SJCRH30 (cell line): Measurements from ENCODE around the gene HPCAL1. TPM values are rescaled to one million over a fixed set of nuclear protein-coding genes. Genes with fewer than 3 reads are reported as not detected.

Experiments used
- DNase-seq, 2 experiments: peaks; one replicate each; pipeline ENCODE4 v3.0.0-alpha.2; 2015 to 2020
- H3K27ac ChIP-seq: fragments of 250-450 bp; sonication (Bioruptor Pico); 2 replicates; pipeline ENCODE4 v1.5.1; 2020; ENCODE audit warnings: mild to moderate bottlenecking, moderate library complexity
- H3K27me3 ChIP-seq: fragments of 250-450 bp; sonication (Bioruptor Pico); 2 replicates; pipeline ENCODE4 v1.5.1; 2020; ENCODE audit warnings: mild to moderate bottlenecking, moderate library complexity
- H3K36me3 ChIP-seq: fragments of 250-450 bp; sonication (Bioruptor Pico); 2 replicates; pipeline ENCODE4 v1.5.1; 2020; ENCODE audit warnings: mild to moderate bottlenecking, moderate library complexity
- H3K4me1 ChIP-seq: fragments of 250-450 bp; sonication (Bioruptor Pico); 2 replicates; pipeline ENCODE4 v1.5.1; 2020; ENCODE audit warnings: mild to moderate bottlenecking, moderate library complexity
- H3K4me3 ChIP-seq: fragments of 250-450 bp; sonication (Bioruptor Pico); 2 replicates; pipeline ENCODE4 v1.5.1; 2020; ENCODE audit warnings: mild to moderate bottlenecking, moderate library complexity
- H3K9me3 ChIP-seq: fragments of 250-450 bp; sonication (Bioruptor Pico); replicated peaks from 2 replicates; pipeline ENCODE4 v1.5.1; 2020; ENCODE audit warnings: mild to moderate bottlenecking, moderate library complexity
- total RNA-seq: library from RNA; depleted of rRNA; stranded (reverse); fragments of >200 nt; shearing (Covaris generic); gene quantifications from 2 replicates; pipeline ENCODE4 v1.2.3, GENCODE V29; 2014

Gene HPCAL1
- total RNA-seq, 1 experiment from 2014 or later = 52.4 TPM

DNA sequence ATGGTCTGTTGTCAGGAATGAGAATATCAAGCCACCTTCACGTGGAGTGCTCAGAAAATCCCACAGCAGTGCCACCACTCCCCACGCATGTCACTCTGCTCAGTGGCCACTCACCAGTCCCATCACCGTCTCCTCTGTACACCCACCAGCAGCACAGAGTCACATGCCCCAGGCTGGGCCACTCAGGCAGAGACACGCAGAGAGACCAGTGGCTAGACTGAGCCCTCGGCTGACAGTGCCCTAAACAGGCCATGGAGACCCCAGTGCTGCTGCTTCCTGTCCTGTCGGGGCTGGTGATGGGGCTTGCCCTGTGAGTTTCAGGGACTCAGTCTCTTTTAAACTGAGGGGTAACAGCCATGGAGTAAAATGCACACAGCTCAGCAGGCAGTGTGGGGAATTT, 119.5 kb downstream of the HPCAL1 start:
- Histone ChIP-seq H3K27ac (no peak overlapping the region), H3K4me1 (no peaks in the 10 kb centered on the region)

GRCh38 chr2:10422732-10423399, 120.2 kb downstream of the HPCAL1 start:
- Histone ChIP-seq H3K36me3 (no peaks in the 10 kb centered on the region; the same call in 1 of the 2 replicates), H3K4me3 (no peak overlapping the region), H3K27ac (no peak overlapping the region), H3K9me3 (no peaks in the 10 kb centered on the region), H3K4me1 (no peaks in the 10 kb centered on the region), H3K27me3 (no peaks in the 10 kb centered on the region)
- no peak for DNase-seq

More for the DNA sequence above, 119.5 kb downstream of the HPCAL1 start:
- no peaks in the 10 kb centered on the region; the same call in 1 of the 2 replicates for H3K36me3 ChIP-seq
- no peak overlapping the region for H3K4me3 ChIP-seq
- no peaks in the 10 kb centered on the region for H3K9me3 ChIP-seq
- H3K27me3 ChIP-seq = no peaks in the 10 kb centered on the region
- no peak for DNase-seq

DNA sequence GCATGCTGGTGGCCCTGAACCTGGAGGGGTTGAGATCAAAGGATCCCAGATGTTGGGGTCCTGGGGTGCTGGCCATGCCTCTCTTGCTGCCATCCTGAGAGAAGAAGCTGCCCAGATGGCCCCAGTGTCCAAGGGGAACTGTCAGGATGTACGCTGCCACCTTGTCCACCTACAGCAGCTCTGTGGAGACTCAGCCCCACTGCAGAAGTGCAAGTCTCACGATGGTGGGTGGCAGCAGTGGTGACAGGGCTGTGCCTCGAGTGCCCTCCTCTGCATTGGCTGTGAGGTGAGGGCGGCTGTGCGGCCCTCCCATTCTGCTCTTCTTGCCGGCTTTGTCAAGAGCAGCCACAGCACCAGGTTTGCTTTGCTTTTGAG, 120.7 kb downstream of the HPCAL1 start:
- no peaks in the 10 kb centered on the region for H3K27me3 ChIP-seq
- H3K36me3 ChIP-seq = no peaks in the 10 kb centered on the region; the same call in 1 of the 2 replicates
- H3K27ac ChIP-seq = no peak overlapping the region
- DNase-seq = no peak
- H3K4me3 ChIP-seq = no peak overlapping the region
- H3K4me1 ChIP-seq = no peaks in the 10 kb centered on the region
- H3K9me3 ChIP-seq = no peaks in the 10 kb centered on the region

DNA sequence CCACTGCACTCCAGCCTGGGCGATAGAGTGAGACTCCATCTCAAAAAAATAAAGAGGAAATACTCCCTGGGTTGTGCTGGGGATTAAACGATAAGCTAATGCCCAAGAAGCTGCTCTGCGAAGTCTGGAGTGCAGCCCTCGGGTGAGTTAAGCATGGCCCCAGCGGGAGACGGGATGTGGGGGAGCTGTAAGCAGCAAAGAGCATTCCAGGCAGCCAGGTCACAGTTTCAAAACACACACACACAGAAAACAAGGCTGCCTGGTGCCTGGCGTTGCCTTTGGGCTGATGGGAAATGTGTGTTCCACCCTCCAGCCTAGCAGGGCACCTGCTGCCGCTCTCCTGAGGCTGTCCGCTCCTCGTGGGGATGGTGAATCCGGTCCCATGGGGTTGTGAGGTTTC, 121.3 kb downstream of the HPCAL1 start:
- H3K36me3 ChIP-seq = no peaks in the 10 kb centered on the region; the same call in 1 of the 2 replicates
- H3K27ac ChIP-seq = no peak overlapping the region
- H3K9me3 ChIP-seq = no peaks in the 10 kb centered on the region
- no peak for DNase-seq
- H3K4me1 ChIP-seq = no peaks in the 10 kb centered on the region
- no peaks in the 10 kb centered on the region for H3K27me3 ChIP-seq
- no peak overlapping the region for H3K4me3 ChIP-seq

GRCh38 chr2:10424916-10425505, 122.3 kb downstream of the HPCAL1 start:
- H3K27ac ChIP-seq = no peak overlapping the region
- H3K27me3 ChIP-seq = no peaks in the 10 kb centered on the region
- no peaks in the 10 kb centered on the region for H3K4me1 ChIP-seq
- H3K36me3 ChIP-seq = no peaks in the 10 kb centered on the region; the same call in 1 of the 2 replicates
- DNase-seq = no peak
- no peaks in the 10 kb centered on the region for H3K9me3 ChIP-seq
- H3K4me3 ChIP-seq = no peak overlapping the region

DNA sequence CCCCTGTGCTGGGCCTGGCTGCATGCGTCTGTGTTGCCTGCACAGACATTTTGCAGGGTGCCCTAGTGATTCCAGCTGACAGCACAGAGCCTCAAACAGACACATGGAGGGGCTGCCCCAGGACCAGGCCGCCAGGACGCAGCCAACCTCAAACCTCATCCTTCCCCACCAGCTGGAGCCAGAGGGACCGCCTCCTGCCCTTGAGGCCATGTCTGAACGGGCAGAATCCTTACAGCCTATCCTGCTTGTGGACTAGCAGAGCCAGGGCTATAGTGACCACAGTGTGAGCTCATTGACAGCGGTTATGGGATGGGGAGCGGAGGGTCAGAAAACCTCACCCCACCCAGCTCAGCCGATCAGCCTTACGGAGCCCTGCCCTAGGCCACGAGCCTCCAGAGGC, 123.0 kb downstream of the HPCAL1 start:
- DNase-seq = no peak

GRCh38 chr2:10426726-10427617, 124.3 kb downstream of the HPCAL1 start:
- Histone ChIP-seq H3K27me3 (no peaks in the 10 kb centered on the region), H3K36me3 (no peaks in the 10 kb centered on the region), H3K4me3 (no peak overlapping the region), H3K9me3 (no peaks in the 10 kb centered on the region), H3K27ac (no peak overlapping the region), H3K4me1 (peaks cover 6% of the 10 kb centered on the region; the same call in 1 of the 2 replicates)
- no peak for DNase-seq

More for the DNA sequence above, 123.0 kb downstream of the HPCAL1 start:
- no peak overlapping the region for H3K27ac ChIP-seq
- H3K4me3 ChIP-seq = no peak overlapping the region
- H3K36me3 ChIP-seq = no peaks in the 10 kb centered on the region; the same call in 1 of the 2 replicates
- H3K4me1 ChIP-seq = no peaks in the 10 kb centered on the region
- no peaks in the 10 kb centered on the region for H3K9me3 ChIP-seq
- no peaks in the 10 kb centered on the region for H3K27me3 ChIP-seq

DNA sequence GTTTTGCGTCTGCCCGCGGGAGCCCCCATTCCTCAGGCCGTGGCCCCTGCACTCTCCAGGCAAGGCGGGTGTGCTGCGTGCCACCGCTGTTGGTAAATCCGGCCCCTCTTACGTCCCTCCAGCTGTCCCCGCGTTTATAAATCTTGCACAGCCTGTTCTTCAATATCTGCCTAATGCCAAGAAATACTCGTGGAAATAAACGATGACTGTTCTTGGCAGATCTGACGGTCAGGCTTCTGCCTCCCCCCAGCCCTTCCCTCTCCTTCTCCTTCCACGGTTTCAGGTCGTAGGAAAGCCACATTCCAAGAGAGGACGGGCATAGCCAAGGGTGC, 124.9 kb downstream of the HPCAL1 start:
- Histone ChIP-seq H3K27me3 (no peaks in the 10 kb centered on the region), H3K4me1 (peaks cover 7% of the 10 kb centered on the region; the same call in 1 of the 2 replicates), H3K9me3 (no peaks in the 10 kb centered on the region), H3K4me3 (no peak overlapping the region), H3K27ac (no peak overlapping the region), H3K36me3 (no peaks in the 10 kb centered on the region)
- no peak for DNase-seq

GRCh38 chr2:10428355-10428754, 125.7 kb downstream of the HPCAL1 start:
- no peaks in the 10 kb centered on the region for H3K36me3 ChIP-seq
- H3K9me3 ChIP-seq = no peaks in the 10 kb centered on the region
- no peaks in the 10 kb centered on the region for H3K27me3 ChIP-seq
- H3K4me3 ChIP-seq = no peak overlapping the region
- H3K4me1 ChIP-seq = peaks cover 10% of the 10 kb centered on the region
- no peak for DNase-seq
- no peak overlapping the region for H3K27ac ChIP-seq

DNA sequence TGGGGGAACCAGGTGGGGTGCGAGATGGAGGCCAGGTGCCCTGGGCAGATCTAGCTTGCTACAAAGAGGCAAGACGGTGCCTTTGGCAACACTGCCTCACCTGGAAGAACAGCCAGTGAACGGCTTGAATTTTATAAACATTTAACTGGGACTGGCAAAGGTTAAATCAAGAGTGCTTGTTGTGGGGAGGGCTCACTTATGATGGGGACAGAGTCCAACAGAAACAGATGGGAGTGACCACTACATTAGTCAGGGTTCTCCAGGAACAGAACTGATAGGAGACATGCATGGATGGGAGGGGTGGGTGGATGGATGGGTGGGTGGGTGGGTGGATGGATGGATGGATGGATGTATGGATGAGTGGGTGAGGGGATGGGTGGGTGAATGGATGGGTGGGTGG, 126.2 kb downstream of the HPCAL1 start:
- H3K27ac ChIP-seq = no peak overlapping the region
- no peaks in the 10 kb centered on the region for H3K9me3 ChIP-seq
- H3K36me3 ChIP-seq = no peaks in the 10 kb centered on the region
- no peak for DNase-seq
- H3K4me1 ChIP-seq = peaks cover 11% of the 10 kb centered on the region
- H3K4me3 ChIP-seq = no peak overlapping the region
- no peaks in the 10 kb centered on the region for H3K27me3 ChIP-seq

GRCh38 chr2:10430886-10431622, 128.3 kb downstream of the HPCAL1 start:
- H3K4me1 ChIP-seq = peaks cover 16% of the 10 kb centered on the region
- no peak overlapping the region for H3K4me3 ChIP-seq
- H3K27ac ChIP-seq = no peak overlapping the region
- no peaks in the 10 kb centered on the region for H3K9me3 ChIP-seq
- H3K36me3 ChIP-seq = no peaks in the 10 kb centered on the region
- DNase-seq = no peak
- H3K27me3 ChIP-seq = no peaks in the 10 kb centered on the region

- Histone ChIP-seq H3K4me3 (peak overlapping the region; percentile 55), H3K27me3 (no peaks in the 10 kb centered on the region), H3K9me3 (no peaks in the 10 kb centered on the region), H3K27ac (peak overlapping the region; percentile 42), H3K4me1 (peaks cover 16% of the 10 kb centered on the region), H3K36me3 (no peaks in the 10 kb centered on the region)
- no peak for DNase-seq
Measured at GRCh38 chr2:10431797-10432196, 129.1 kb downstream of the HPCAL1 start.

DNA sequence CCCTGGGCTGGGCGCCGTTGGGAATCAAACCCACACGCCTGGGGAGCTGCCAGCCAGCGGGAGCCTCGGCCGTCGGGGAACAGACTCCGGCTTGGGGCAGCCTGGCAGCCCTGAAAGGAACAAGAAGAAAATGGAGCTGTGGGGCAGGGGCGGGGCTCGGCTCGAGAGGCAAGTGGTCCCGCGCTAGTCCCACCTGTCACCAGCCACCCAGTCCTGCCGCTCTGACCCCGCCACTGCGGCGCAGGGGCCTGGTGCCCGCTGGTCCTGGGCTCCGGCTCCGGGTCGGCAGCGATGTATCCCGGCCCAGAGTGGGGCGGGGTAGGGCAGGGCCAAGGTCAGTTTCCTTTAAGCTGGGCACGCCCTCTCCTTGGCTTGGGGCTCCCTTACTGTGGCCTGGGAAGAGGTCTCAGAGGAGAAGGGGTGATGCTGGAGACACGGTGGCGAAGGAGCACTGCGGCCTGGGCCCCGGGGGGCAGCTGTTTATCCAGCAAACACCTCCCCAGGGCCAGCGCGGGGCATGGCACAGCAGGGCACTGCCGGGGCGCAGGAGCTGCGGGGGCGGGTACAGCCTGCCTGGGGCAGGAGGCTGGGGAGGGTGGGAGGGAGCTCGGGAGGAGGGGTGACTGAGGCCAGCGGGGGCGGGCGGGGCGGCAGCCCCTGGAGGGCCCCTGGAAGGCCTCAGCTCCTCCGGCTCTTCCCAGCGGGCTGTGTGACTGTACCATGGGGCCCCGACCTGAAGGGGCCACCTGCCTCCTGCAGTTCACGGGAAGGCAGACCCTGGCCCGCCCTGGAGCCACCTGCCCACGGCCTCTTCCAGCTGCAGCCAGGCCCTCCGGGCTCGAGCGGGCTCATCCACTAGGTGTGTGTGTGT, 129.8 kb downstream of the HPCAL1 start:
- Histone ChIP-seq H3K4me3 (peak overlapping the region; percentile 55), H3K36me3 (no peaks in the 10 kb centered on the region), H3K9me3 (no peaks in the 10 kb centered on the region), H3K4me1 (peaks cover 16% of the 10 kb centered on the region), H3K27ac (peak overlapping the region; percentile 42), H3K27me3 (no peaks in the 10 kb centered on the region)
- DNase-seq = peak; percentile 77 to 84
